Measurements from ENCODE around the gene C4orf17. TPM values are rescaled to one million over a fixed set of nuclear protein-coding genes. Genes with fewer than 3 reads are reported as not detected.
"Not testable (repeated sequence)": the region's sequence is repeated elsewhere in the genome, so short reads cannot be mapped to it uniquely, and the experiment has no call there.

Gene C4orf17
- not detected in 2 replicates for total RNA-seq (2014; rRNA removed; shearing (Covaris generic))
- polyA plus RNA-seq (2015; cell fraction: cytosol; rRNA removed) = not detected in 2 replicates
- polyA plus RNA-seq (2015; cell fraction: nucleus; rRNA removed) = not detected in 2 replicates

DNA sequence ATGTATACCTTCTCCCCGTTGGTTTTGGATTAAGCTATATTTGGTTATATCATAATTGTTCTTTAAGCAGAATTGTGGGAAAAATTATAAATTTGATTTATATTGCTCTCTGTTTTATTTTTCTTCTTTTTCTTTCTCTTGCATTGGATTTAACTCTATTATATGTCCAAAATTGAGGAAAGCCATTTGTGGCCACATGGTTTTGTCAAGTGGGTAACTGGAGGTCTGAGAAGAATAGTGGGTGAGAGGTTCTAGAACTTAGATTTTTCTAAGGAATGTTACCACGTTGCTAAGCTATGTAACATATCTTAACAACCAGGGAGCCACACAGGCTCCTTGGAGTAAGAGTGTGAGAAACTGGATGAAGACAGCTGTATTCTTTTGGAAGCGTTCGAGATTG, at the start of gene C4orf17:
TSS of gene C4orf17 (plus strand) at position 301 of the 400 bp plus-strand sequence. CDS start 2,061 bp downstream, outside the sequence.
- DNase-seq (ENCODE audit: low read depth) = no peak

DNA sequence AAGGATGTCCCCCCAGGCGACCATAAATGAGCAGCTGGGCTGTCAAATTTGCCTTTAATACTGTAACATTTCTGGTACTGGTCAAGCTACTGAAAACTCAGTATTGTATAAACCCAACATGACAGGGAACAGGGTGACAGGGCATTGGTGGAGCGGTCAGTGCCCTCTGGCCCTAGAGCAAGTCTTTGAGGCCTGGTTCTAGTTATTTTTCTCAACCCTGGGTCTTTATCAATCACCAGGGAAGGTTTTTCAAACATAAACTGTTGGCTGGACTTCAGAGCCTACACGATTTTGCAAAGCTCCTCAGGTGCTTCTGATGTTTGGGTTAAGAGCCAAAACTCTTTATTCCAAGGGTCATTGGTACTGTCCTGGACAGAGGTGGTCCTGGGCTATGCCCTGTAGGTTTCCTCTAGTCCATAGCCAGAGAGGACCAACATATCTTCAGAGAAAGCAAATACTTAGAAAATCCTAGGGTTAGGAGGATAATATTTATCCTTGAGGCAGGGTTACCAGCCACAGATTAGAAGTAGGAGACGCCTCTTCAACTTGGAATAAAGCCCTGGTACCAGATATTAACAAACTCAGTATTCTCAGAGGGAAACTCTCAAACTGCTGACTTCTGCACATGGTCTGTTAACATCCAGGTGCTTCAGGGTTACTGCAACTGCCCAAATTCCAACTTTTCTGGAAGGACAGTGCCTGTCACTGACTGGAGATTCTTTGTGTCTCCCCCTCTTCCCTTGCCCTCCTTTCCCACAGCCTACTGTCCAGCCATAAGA, 49.0 kb upstream of the C4orf17 start:
- no peak for DNase-seq (ENCODE audit: low read depth)

DNA sequence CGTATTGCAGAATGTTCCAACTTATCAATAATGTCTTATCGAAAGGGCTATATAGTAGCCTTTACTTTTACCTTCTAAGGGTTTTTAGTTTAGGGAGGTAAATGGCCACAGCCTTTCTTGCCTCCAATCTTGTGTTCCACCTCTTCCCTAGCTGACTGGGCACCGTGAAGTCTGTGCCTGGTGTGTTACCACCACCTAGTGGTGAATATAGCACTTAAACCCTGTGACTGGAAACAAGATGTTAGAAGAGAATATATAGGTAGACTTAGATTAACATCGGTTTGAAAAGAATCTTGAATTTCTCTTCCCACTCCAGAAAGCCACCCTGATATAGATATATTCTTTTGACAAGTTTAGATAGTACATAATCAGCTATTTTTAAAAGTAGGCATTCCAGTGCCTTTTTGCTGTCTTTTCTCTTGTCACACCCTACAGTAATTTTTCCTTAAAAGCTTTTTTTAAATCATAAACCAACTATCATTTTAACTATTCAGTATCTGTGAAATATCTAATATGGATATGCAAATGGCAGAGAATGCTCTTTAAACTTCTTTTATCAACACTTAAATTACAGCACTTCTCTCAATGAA, 47.9 kb upstream of the C4orf17 start:
- DNase-seq (ENCODE audit: low read depth) = peak; percentile 59

DNA sequence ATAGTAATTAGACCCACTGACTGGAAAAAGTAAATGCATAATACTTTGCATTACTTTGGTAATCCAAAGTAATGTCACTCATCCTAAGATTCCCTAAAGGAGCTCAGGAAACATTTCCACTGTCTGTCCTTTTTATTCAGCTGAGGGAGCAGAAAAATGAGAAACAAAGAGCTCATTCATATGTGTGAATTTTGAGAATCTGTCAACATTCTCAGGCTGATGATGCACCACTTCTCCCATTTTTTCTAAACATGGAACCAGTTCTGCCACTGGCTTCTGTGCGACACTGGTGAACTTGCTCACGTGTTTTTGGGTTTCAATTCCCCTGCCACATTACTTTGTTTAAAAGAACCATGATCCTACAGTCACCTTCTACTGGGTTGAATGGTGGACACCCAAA, 47.3 kb upstream of the C4orf17 start:
- DNase-seq (ENCODE audit: low read depth) = no peak

DNA sequence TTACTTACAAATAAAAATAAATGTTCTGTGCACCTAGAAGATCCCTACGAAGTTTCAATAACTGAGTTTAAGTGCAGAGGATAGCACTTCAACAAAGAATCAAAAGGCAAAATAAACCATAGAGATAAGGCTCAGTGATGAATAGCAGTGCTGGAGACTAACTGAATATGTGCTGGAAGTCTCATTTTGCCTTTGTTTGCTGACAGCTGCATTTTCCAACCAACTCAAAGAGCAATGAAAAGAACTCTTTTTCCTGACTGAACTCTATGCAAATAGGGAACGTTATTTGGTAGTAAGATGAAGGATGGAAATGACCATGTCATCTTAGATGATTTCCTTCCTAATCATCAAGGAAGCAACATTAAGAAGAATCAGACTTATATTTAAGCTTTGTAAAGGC, 42.9 kb upstream of the C4orf17 start:
- DNase-seq (ENCODE audit: low read depth) = no peak

DNA sequence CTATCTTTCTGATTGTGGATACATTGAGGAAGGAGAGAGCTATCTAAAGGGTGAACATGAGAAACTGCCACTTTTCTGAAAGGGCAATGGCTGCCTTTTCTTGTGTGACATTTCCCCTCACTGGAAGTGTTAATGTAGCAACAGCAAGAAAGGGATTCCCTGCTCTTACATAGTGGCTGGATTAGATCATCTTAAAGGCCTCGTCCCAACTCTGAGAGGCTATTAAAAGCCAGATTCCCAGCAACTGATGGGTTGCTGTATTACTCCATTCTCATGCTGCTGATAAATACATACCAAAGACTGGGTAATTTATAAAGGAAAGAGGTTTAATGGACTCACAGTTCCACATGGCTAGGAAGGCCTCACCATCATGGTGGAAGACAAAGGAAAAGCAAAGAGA, 41.9 kb upstream of the C4orf17 start:
- no peak for DNase-seq (ENCODE audit: low read depth)

DNA sequence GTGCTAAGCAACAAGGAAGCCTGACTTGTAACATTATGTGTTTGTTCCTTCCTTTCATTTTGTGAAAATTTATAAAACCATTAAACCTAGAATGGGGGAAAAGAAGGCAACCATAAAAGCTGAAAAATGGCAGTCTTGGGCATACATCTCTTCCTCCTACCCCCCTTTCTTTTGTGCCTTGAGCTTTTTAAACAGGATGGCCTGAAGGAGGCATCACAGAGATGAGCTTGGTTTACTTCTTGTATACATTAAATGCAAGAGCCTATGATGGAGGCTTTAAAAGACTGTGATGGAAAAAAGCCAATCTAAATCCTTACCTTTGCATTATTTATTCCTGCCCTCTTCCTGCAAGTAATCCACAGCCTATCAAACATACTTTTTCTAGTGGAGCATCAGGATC, 39.5 kb upstream of the C4orf17 start:
- no peak for DNase-seq (ENCODE audit: low read depth)

DNA sequence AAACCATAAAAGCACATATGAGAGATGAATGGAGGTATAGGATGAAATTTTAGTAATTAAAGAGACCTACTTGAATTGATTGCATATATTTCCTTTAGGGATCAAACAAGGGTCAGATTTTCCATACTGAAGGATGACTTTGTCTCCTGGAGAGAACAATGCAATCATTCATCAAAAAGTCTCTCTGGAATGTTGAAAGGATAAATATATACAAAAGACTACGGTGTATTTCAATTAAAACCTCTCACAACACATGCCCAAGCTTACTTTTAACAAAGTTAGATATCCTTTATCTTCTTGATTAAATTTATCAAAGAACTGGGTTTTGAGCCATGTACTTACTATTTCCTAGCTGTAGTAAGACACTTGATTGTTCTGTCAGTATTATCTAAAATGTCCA, 38.9 kb upstream of the C4orf17 start:
- no peak for DNase-seq (ENCODE audit: low read depth)

DNA sequence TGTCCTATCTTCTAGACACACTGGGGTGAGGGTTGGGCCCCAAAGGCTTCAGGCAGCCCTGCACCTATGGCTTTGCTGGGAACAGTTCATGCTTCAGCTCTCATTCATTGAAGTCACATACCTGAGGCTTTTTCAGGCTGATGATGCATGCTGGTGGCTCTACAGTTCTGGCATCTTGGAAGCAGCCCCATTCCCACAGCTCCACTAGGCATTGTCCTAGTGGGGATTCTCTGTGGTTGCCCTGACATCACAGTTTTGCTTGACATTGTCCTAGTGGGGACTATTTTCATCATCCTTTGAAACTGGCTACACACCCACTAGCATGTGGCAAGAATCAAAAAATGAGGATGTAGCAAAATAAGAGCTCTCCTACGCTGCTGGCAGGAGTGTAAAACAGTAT, 37.7 kb upstream of the C4orf17 start:
- DNase-seq (ENCODE audit: low read depth) = peak; percentile 36

DNA sequence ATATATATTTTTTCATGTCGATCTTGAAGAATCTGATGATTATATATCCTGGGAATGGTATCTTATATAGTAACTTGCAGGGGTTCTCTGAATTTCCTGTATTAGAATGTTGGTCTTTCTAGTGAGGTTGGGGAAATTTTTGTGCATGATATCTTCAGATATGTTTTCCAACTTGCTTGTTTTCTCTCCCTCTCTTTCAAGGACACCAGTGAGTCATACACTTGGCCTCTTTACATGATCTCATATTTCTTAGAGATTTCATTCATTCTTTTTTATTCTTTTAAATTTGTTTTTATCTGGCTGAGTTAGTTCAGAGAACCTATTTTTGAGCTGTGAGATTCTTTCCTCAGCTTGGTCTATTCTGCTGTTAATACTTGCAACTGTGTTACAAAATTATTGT, 27.2 kb upstream of the C4orf17 start:
- DNase-seq (ENCODE audit: low read depth) = no peak

DNA sequence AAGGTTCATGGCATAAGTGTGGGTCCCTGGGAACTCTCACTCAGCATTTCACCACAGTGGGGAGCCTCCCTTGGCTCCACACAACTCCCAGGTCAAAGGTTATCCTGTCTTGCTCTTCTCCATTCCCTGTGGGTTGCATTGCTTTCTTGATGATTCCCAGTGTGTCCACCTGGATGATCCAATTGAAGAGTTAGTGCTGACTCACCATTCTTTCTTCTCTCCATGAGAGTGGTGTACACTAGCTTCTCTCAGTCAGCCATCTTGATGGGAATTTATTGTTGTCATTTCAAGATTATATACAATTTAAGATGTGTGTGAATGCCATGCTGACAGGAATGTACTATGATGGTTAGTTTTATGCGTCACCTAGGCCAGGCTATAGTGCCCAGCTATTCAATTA, 25.6 kb upstream of the C4orf17 start:
- no peak for DNase-seq (ENCODE audit: low read depth)

DNA sequence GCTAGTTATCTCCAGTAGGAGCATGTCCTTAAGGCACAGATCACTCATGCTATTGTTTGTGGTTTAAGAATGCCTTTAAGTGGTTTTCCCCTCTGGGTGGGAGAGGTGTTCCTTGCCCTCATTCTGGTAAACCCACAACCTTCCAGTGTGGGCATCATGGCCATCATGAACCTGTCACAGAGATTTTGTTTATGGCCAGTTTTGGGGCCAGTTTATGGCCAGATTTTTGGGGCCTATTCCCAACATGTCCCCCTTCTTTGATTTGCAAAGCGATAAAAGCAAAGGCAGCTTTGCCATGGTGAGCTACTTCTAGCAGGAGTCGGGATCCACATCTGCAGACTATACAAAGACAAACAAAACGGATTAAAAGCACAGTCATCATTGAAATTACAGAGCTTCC, 24.2 kb upstream of the C4orf17 start:
- DNase-seq (ENCODE audit: low read depth) = not testable (repeated sequence)

DNA sequence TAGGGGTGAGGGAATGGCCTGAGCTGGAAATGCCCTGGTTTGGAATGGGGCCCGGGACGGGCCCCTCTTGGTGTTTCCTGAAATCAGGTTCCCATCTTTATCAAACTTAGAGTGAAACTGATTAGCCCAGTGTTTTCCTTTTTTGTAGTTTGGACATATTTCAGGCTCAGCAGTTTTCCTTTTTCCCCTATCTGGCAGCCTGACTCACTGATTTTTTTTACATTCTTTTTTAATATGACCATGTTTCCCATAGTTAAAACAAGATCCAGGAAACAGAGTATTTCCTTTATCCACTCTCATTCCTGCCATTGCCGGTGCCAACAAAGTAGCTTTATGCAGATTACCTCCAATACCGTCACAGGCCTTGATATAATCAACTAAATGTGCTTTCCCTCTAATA, 20.5 kb upstream of the C4orf17 start:
- no peak for DNase-seq (ENCODE audit: low read depth)

DNA sequence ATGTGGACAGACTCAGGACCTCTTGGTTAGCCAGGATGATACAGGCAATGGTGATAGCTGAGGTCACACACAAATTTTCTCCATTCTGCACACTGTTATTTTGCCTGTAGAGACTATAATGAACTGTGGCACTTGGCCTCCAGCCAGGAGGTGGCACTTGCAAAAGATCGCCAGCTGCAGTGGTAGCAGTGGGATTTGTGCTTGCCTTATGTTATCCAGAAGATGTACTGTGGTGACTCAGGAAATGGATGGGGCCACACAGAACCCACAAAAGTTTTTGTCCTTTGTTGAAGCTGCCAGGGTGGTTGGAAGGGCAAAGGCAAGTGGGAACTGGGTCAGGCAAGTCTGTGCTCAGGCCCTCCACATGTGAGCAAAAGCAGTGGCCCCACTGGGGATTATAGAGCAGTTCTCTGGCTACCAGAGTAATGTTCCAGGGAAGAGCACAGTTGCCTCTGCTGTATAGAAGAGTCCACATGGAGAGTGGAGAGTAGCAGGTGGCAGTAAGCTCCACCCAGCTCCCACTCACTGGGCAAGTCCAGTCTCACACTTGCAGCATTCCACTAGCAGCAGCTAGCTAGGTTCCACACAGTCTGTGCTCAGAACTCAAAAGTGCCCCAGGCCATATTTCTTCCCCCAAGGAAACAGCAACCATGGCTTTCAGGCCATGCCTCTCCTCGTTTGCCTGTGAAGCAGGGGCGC, 5.9 kb upstream of the C4orf17 start:
- no peak for DNase-seq (ENCODE audit: low read depth)

DNA sequence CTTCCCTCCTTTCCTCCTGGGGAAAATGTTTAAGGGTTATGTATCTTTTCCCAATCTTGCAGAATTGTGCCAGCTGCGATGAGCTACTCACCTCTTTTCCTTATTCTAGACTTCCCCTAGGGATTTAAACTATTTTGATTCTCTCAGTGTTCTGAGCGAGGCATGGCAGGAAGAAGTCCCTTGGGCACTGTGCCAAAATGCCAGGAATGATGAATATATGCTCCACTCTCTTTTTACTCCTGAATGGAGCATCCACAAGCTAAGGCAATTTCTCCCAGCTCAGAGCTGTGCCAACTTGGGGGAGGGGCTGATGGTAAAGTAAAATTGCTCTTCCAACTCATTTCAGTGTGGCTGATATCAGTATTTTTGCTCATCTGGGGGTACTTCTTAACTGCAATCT, 4.0 kb upstream of the C4orf17 start:
- peak; percentile 41 for DNase-seq (ENCODE audit: low read depth)

DNA sequence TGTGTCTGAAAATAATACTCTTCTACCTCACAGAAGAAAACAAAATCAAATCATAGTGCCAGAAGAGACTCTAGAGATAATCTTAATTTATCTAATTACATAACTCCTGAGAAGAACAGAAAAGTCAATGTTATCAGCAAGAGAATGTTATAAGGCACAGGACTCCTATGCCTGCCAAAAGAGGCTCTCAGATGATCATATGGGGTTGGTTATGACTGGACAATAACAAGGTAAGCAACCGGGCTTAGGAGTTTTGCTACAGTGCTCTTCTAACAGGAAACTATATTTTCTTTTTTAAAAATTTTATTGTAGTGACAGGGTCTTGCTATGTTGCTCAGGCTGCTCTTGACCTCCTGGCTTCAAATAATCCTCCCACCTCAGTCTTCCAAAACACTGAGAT, 3.5 kb upstream of the C4orf17 start:
- no peak for DNase-seq (ENCODE audit: low read depth)

DNA sequence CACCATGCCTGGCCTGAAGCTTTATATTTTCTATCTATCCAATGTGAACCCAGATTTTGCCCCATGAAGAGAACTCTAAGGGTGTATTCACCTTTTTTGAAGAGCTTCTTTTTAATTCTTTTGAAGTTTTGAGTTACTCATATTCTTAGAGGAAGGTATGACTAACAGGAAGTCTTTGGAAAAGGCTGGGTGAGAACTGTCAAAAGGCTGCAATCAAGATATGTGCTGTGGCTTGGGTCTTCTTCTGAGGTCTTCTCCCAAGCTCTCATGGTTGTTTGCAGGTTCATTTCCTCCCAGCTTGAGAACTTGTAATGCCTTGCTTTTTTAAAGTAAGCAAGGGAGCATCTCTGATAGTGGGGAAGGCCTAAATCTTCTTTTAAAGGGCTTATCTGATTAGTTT, 3.1 kb upstream of the C4orf17 start:
- DNase-seq (ENCODE audit: low read depth) = peak; percentile 74

DNA sequence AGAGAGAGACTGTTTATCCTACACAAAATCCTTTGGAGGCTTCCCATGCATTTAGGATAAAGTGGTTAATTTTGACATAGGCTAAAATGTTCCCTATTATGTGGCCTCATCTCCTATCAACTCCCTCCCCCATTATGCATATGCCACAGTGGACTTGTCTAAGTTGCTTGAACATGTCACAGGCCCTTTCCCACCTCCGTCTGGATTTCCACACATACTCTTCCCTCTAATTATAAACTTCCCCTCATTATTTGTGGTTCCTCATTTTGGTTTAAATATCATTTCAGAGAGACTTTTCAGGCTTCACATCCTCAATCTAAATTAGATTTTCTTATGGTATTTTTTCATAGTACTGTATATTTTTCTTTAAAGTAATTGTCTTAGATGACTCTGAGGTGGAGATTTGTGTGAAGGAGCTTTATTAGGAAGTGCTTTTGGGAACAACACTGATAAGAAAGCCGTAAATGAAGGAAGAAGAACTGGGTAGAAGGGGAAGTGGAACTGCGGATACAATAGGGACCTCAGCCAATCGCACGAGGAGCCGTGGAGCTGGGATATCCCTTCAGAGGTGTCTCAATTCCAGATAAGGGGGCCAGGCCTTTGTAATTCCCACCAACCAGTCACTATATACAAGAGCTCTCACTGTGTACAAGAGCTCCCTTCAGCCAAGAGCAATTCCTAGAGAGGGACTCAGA, 7.9 kb downstream of the C4orf17 start:
- DNase-seq (ENCODE audit: low read depth) = no peak

DNA sequence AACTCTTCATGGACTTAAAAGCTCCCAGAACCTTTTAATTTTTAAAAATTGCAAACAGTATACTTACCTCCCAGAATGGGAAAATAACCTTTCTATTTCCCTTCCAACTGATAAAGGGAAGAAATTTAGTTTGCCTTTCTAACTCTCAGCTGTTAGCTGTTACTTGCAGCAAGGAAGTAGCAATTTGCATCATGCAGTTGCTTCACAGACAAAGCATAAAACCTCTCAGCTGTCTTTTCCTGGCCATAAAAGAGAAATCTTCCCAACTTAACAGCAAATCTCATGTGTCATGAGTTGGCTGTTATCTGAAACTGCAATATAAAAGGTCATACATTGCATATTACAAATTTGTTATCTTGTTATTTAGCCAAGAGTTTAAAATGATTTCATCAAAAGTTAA, 18.4 kb downstream of the C4orf17 start:
- no peak for DNase-seq (ENCODE audit: low read depth)

DNA sequence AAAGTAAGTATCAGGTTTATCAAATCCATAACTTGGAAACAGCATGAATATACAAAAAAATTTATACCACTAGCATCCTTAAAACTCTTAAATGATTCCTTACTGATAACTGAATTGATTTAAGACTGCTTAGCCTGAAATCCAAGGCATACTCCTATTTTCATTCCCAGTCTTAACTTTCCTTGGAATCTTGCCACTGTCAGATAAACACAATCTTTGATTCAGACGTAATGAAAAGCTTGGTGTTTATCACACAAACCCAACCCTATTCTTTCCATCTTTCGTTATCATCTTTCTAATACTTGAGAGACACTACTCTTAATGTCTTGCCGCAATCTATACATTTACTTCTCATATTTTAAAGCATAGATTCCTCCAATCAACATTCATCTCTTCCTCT, 19.1 kb downstream of the C4orf17 start:
- DNase-seq (ENCODE audit: low read depth) = no peak

DNA sequence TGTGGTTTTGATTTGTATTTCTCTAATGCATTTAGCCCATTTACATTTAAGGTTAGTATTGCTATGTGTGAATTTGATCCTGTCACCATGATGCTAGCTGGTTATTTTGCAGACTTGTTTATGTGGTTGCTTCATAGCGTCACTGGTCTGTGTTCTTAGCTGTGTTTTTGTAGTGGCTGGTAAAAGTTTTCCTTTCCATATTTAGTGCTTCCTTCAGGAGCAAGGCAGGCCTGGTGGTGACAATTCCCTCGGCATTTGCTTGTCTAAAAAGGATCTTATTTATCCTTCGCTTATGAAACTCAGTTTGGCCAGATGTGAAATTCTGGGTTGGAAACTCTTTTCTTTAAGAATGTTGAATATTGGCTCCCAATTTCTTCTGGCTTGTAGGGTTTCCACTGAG, 23.9 kb downstream of the C4orf17 start:
- not testable (repeated sequence) for DNase-seq (ENCODE audit: low read depth)

DNA sequence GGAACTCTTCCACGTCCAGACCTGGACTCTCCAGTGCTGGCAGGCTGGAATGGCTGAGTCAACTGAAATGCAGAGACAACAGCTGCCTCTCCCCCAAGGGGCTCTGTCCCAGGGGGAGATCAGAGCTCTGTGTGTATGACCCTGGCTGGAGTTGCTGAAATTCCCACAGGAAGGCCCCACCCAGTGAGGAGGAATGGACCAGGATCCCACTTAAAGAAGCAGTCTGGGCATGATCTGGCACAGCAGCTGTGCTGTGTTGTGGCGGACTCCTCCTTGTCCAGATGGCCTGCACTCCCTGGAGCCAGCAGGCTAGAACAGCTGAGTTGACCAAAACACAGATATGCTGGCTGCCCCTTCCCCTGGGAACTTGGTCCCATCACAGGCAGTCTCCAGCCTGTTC, 25.4 kb downstream of the C4orf17 start:
- no peak for DNase-seq (ENCODE audit: low read depth)
